DOHH2 (cell line): ENCODE data around the gene MLC1.

Source experiments
- H3F3A ChIP-seq: fragments of 200-600 bp; sonication (generic), shearing (Covaris generic); 2 replicates; pipeline ENCODE4 v1.6.0; 2016; ENCODE audit warnings: antibody characterized with exemption, mild to moderate bottlenecking; ENCODE audit not compliant: control insufficient read depth, insufficient read depth
- H3K27ac ChIP-seq: fragments of 200-600 bp; sonication (generic); 2 replicates; pipeline ENCODE4 v1.5.1; 2014; ENCODE audit warnings: low read depth, mild to moderate bottlenecking, low read length, moderate library complexity
- H3K27me3 ChIP-seq: fragments of 200-600 bp; sonication (generic); 2 replicates; pipeline ENCODE4 v1.6.1; 2014; ENCODE audit warnings: mild to moderate bottlenecking, low read length, mixed read lengths; ENCODE audit not compliant: control insufficient read depth
- H3K36me3 ChIP-seq: fragments of 200-600 bp; sonication (generic); 2 replicates; pipeline ENCODE4 v1.6.1; 2014; ENCODE audit warnings: mild to moderate bottlenecking, low read length, moderate library complexity, mixed read lengths; ENCODE audit not compliant: control insufficient read depth
- H3K4me1 ChIP-seq: fragments of 200-600 bp; sonication (generic); 2 replicates; pipeline ENCODE4 v1.6.1; 2014; ENCODE audit warnings: mild to moderate bottlenecking, low read length, mixed read lengths; ENCODE audit not compliant: control insufficient read depth
- H3K4me2 ChIP-seq: fragments of 200-600 bp; sonication (generic); 2 replicates; pipeline ENCODE4 v1.6.0; 2014; ENCODE audit warnings: mild to moderate bottlenecking, low read length, moderate library complexity
- H3K4me3 ChIP-seq: fragments of 200-600 bp; sonication (generic); 2 replicates; pipeline ENCODE4 v1.5.1; 2014; ENCODE audit warnings: mild to moderate bottlenecking, low read length, mixed read lengths
- H3K79me2 ChIP-seq: fragments of 200-600 bp; sonication (generic); 2 replicates; pipeline ENCODE4 v1.6.1; 2014; ENCODE audit warnings: mild to moderate bottlenecking, low read length, mixed read lengths; ENCODE audit not compliant: control insufficient read depth
- H3K9me2 ChIP-seq: fragments of 200-600 bp; sonication (generic); replicated peaks from 2 replicates; pipeline ENCODE4 v1.6.1; 2014; ENCODE audit warnings: mild to moderate bottlenecking, low read length, mixed read lengths; ENCODE audit not compliant: control insufficient read depth
- H3K9me3 ChIP-seq: fragments of 200-600 bp; sonication (generic); 2 replicates; pipeline ENCODE4 v1.6.1; 2014; ENCODE audit warnings: antibody characterized with exemption, low read length, mixed read lengths; ENCODE audit not compliant: control insufficient read depth, insufficient read depth
- H4K20me1 ChIP-seq: fragments of 200-600 bp; sonication (generic); 2 replicates; pipeline ENCODE4 v1.6.0; 2014; ENCODE audit warnings: low read depth, mild to moderate bottlenecking, antibody characterized with exemption, low read length, moderate library complexity; ENCODE audit not compliant: control insufficient read depth, insufficient read depth
- EZH2phosphoT487 ChIP-seq: fragments of 200-600 bp; sonication (generic); IDR thresholded peaks from 2 replicates; pipeline ENCODE4 v1.6.1; 2017; ENCODE audit warnings: borderline replicate concordance, mild to moderate bottlenecking, antibody characterized with exemption, low read length, moderate library complexity, mixed read lengths
- TF ChIP-seq, protein P1 (sequence below): fragments of 200-600 bp; sonication (generic); IDR thresholded peaks from one replicate; pipeline ENCODE4 v1.5.1; 2014; ENCODE audit warnings: antibody characterized with exemption, mild to moderate bottlenecking, low read depth, low read length; ENCODE audit not compliant: poor library complexity, severe bottlenecking

The MLC1 gene

GRCh38 chr22:50068096-50068495 lies 17.1 kb downstream of the MLC1 start:
- Histone ChIP-seq H3K27me3 (no peaks in the 10 kb centered on the region), H3K36me3 (no peaks in the 10 kb centered on the region), H3K4me2 (no peak overlapping the region), H3K4me3 (no peak overlapping the region), H4K20me1 (no peaks in the 10 kb centered on the region), H3K79me2 (no peaks in the 10 kb centered on the region), H3F3A (no peaks in the 10 kb centered on the region), H3K4me1 (peaks cover 16% of the 10 kb centered on the region), H3K9me2 (no peaks in the 10 kb centered on the region), H3K27ac (no peak overlapping the region), H3K9me3 (no peaks in the 10 kb centered on the region)
- TF ChIP-seq EZH2phosphoT487, result no peak
- TF ChIP-seq, protein P1, sequence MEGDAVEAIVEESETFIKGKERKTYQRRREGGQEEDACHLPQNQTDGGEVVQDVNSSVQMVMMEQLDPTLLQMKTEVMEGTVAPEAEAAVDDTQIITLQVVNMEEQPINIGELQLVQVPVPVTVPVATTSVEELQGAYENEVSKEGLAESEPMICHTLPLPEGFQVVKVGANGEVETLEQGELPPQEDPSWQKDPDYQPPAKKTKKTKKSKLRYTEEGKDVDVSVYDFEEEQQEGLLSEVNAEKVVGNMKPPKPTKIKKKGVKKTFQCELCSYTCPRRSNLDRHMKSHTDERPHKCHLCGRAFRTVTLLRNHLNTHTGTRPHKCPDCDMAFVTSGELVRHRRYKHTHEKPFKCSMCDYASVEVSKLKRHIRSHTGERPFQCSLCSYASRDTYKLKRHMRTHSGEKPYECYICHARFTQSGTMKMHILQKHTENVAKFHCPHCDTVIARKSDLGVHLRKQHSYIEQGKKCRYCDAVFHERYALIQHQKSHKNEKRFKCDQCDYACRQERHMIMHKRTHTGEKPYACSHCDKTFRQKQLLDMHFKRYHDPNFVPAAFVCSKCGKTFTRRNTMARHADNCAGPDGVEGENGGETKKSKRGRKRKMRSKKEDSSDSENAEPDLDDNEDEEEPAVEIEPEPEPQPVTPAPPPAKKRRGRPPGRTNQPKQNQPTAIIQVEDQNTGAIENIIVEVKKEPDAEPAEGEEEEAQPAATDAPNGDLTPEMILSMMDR, result no peak

- peak overlapping the region; percentile 24 for H3K4me2 ChIP-seq
- H3K9me3 ChIP-seq, result no peaks in the 10 kb centered on the region
- H3K4me3 ChIP-seq, result no peak overlapping the region
- TF ChIP-seq, protein P1, result no peak
- TF ChIP-seq EZH2phosphoT487, result no peak
- H4K20me1 ChIP-seq, result no peaks in the 10 kb centered on the region
- no peaks in the 10 kb centered on the region for H3F3A ChIP-seq
- no peaks in the 10 kb centered on the region for H3K9me2 ChIP-seq
- H3K79me2 ChIP-seq, result no peaks in the 10 kb centered on the region
- no peaks in the 10 kb centered on the region for H3K27me3 ChIP-seq
- H3K27ac ChIP-seq, result 0 out of 2 replicates have a peak overlapping the region, but pooled peaks have one; percentile 12
- peaks cover 16% of the 10 kb centered on the region for H3K4me1 ChIP-seq
- H3K36me3 ChIP-seq, result no peaks in the 10 kb centered on the region
Measured at GRCh38 chr22:50067244-50067643, 18.0 kb downstream of the MLC1 start.

DNA sequence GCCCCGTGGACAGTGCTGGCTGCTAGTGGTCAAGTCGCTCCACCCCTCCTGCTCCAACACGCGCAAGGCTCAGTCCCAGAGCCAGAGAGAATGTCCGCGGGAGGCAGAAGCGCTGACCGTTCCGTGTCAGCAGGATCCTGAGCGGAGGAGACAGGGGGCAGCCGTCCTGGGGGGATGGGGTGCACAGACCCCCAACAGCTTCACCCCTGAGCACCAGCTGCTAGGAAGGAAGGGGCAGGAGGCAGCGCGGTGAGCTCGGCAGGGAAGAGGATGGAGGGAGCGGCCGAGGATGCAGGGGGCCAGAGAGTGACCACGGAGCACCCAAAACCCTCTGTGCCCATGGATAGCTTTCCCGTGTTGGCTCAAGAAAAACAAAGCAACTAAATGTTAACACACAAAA lies 20.8 kb downstream of the MLC1 start:
- H3K36me3 ChIP-seq, result no peaks in the 10 kb centered on the region
- H3K4me2 ChIP-seq, result no peak overlapping the region
- H3K9me2 ChIP-seq, result no peaks in the 10 kb centered on the region
- no peaks in the 10 kb centered on the region for H3K27me3 ChIP-seq
- no peaks in the 10 kb centered on the region for H3K79me2 ChIP-seq
- H4K20me1 ChIP-seq, result no peaks in the 10 kb centered on the region
- no peak overlapping the region for H3K4me3 ChIP-seq
- H3K27ac ChIP-seq, result no peak overlapping the region
- TF ChIP-seq, protein P1, result no peak
- no peak for TF ChIP-seq EZH2phosphoT487
- H3K9me3 ChIP-seq, result no peaks in the 10 kb centered on the region
- peaks cover 25% of the 10 kb centered on the region for H3K4me1 ChIP-seq
- H3F3A ChIP-seq, result peaks cover 3% of the 10 kb centered on the region
